ENCODE data around the gene MCRS1. TPM values are rescaled to one million over a fixed set of nuclear protein-coding genes. Genes with fewer than 3 reads are reported as not detected.
"Not testable (repeated sequence)": the region's sequence is repeated elsewhere in the genome, so short reads cannot be mapped to it uniquely, and the experiment has no call there.

MCRS1 gene
- total RNA-seq, 1 donor from 2014 or later = 61.8 TPM

DNA sequence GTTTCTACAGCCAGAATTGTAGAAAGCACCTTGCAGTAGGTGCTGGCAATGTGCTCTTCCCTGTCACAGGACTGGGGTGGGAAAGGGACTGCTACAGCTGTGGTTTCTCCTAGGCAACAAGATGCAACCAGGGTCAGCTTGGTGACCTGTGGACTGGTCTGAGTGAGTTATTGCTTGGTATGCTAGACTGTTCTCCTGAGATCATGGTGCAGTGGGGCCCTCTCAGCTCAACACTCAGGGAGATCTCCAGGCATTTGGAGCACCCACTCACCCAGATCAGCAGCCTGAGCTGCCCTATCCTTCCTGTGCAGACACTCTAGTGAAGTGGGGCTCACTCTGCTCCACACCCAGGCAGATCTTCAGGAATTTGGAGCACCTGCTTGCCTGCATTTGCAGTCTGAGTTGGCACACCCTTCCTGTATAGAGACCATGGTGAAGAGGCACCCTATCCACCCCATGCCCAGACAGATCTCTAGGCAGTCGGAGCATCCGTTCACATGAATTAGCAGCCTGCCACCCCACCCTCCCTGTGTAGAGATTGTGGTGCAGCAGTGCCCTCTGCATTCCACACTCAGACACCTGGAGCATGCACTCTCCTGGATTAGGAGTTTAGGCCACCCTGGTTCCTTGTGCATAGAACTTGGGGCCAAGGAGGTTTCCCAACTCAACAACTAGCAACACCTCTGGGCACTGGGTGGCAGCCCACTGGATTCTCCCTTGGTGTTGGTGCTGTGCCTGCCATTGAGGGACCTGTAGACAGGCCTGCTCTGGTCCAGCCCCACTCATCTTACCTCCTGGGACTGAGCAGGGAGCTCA is 41.3 kb upstream of the MCRS1 start:
- Mint-ChIP-seq H3K4me1 (ENCODE audit: unreplicated experiment) (no peaks in the 10 kb centered on the region), H3K36me3 (no peaks in the 10 kb centered on the region), H3K9me3 (peaks cover 7% of the 10 kb centered on the region), H3K27ac (peak overlapping the region; percentile 11), H3K27me3 (no peaks in the 10 kb centered on the region), H3K4me3 (no peak overlapping the region)
- TF ChIP-seq, protein P1, sequence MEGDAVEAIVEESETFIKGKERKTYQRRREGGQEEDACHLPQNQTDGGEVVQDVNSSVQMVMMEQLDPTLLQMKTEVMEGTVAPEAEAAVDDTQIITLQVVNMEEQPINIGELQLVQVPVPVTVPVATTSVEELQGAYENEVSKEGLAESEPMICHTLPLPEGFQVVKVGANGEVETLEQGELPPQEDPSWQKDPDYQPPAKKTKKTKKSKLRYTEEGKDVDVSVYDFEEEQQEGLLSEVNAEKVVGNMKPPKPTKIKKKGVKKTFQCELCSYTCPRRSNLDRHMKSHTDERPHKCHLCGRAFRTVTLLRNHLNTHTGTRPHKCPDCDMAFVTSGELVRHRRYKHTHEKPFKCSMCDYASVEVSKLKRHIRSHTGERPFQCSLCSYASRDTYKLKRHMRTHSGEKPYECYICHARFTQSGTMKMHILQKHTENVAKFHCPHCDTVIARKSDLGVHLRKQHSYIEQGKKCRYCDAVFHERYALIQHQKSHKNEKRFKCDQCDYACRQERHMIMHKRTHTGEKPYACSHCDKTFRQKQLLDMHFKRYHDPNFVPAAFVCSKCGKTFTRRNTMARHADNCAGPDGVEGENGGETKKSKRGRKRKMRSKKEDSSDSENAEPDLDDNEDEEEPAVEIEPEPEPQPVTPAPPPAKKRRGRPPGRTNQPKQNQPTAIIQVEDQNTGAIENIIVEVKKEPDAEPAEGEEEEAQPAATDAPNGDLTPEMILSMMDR (conservative IDR thresholded peaks at IDR 0.05) = no peak
- no peak for DNase-seq (ENCODE audit: extremely low spot score, unreplicated experiment)

DNA sequence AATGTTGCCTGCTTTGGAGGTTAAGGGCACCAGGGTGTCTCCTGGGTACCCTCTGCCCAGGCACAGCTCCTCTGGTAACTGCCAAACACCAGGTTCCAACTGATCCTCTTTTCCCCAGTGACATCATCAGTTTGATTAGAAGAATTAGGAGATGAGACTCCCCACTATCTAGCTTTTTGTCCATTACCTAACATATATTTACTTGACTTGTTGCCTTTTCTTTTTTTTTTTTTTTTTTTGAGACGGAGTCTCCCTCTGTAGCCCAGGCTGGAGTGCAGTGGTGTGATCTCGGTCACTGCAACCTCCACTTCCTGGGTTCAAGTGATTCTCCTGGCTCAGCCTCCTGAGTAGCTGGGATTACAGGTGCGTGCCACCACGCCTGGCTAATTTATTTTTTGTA is 37.6 kb upstream of the MCRS1 start, which contains the start of gene FAM186B:
TSS of gene FAM186B (minus strand) at position 101 of the 400 bp plus-strand sequence. CDS start 162 bp downstream, outside the sequence.
- not testable (repeated sequence) for H3K27ac Mint-ChIP-seq; H3K4me3 Mint-ChIP-seq; H3K4me1 Mint-ChIP-seq (ENCODE audit: unreplicated experiment); H3K27me3 Mint-ChIP-seq; H3K9me3 Mint-ChIP-seq; DNase-seq (ENCODE audit: extremely low spot score, unreplicated experiment); H3K36me3 Mint-ChIP-seq

DNA sequence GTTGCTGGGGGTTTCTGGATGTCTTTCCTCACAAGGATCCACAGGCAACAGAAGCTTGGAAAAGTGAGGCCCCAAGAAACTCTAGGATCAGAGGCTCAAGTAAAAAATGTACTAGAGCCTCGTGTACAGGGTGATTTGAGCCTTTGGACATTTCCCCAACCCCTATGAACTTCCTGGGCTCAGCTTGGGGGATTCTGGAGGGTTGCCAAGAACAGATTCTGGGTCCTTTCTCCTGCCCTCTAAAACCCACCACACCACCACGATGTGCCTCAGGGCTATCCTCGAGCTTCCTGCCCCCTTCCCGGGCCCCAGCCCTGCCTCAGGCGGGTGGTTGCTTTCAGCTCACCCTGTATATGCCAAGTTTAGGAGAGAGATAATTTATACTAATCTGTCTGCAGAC is 36.9 kb upstream of the MCRS1 start:
- Mint-ChIP-seq H3K4me1 (ENCODE audit: unreplicated experiment) (no peaks in the 10 kb centered on the region), H3K4me3 (no peak overlapping the region), H3K27me3 (no peaks in the 10 kb centered on the region), H3K27ac (no peak overlapping the region), H3K36me3 (no peaks in the 10 kb centered on the region), H3K9me3 (peaks cover 2% of the 10 kb centered on the region)
- DNase-seq (ENCODE audit: extremely low spot score, unreplicated experiment) = no peak
- TF ChIP-seq, protein P1 (conservative IDR thresholded peaks at IDR 0.05) = no peak

DNA sequence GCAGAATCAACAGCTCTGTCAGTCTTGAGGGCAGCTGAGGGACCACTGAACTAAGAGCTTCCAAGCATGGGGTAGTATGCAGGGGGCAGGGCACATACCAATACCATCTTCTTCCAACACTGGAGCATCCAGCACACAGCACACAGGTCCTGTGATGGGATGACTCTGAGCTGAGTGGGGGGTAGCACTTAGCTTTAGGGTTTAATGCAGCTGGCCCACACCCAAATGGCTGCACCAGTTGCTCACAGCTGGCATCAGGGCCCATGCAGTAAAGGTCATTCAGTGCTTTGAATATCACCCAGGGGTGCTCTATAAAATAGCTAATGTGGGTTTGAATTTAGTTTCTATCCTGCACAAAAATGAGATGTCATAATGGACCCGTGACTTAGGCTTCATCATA is 35.8 kb upstream of the MCRS1 start:
- no peak overlapping the region for H3K4me3 Mint-ChIP-seq
- no peaks in the 10 kb centered on the region for H3K27me3 Mint-ChIP-seq
- no peaks in the 10 kb centered on the region for H3K36me3 Mint-ChIP-seq
- no peak for DNase-seq (ENCODE audit: extremely low spot score, unreplicated experiment)
- TF ChIP-seq, protein P1 (conservative IDR thresholded peaks at IDR 0.05) = no peak
- no peak overlapping the region for H3K27ac Mint-ChIP-seq
- no peaks in the 10 kb centered on the region for H3K9me3 Mint-ChIP-seq
- no peaks in the 10 kb centered on the region for H3K4me1 Mint-ChIP-seq (ENCODE audit: unreplicated experiment)

DNA sequence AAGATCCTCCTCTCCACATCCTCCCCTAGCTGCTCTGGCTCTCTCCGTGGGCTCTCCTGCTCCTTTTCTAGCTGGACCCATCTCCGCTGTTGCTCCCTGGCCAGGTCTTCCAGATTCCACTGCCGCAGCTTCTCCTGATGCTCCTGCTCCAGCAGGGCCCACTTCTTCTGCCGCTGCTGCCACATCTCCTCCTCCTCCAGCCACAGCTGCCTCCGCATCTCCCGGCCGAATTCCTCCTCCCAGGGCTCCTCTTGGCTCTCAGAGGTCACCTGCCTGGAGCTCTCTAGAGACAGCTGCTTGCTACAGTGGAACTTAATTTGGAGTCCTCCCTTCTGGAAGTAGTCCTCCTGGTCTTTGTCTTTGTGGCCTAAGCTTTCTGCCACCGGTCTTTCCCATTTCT is 32.0 kb upstream of the MCRS1 start:
- TF ChIP-seq, protein P1 (conservative IDR thresholded peaks at IDR 0.05) = no peak
- no peaks in the 10 kb centered on the region for H3K4me1 Mint-ChIP-seq (ENCODE audit: unreplicated experiment)
- no peaks in the 10 kb centered on the region for H3K27me3 Mint-ChIP-seq
- H3K9me3 Mint-ChIP-seq = no peaks in the 10 kb centered on the region
- H3K27ac Mint-ChIP-seq = no peak overlapping the region
- H3K36me3 Mint-ChIP-seq = no peaks in the 10 kb centered on the region
- DNase-seq (ENCODE audit: extremely low spot score, unreplicated experiment) = no peak
- H3K4me3 Mint-ChIP-seq = no peak overlapping the region

DNA sequence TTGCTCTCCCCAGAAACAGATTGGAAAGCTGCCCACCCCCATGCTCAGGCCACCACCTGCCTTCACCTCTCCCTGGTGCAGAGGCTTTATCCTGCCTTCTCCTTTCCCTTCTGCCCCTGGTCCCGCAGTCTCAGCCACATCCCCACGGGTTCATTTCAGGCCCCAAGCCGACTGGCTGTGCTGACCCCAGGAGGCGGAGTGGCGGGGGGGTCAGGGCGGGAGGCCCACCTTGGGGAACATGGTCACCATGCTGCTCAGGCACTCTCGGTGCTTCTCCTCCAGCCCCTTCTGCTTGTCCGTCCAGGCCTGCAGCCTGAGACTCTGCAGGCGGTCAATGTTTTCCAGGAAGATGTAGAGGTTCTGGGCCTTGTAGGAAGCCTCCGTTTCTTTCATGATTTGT is 30.6 kb upstream of the MCRS1 start:
- H3K9me3 Mint-ChIP-seq = no peaks in the 10 kb centered on the region
- H3K27me3 Mint-ChIP-seq = no peaks in the 10 kb centered on the region
- H3K36me3 Mint-ChIP-seq = peaks cover 3% of the 10 kb centered on the region
- TF ChIP-seq, protein P1 (conservative IDR thresholded peaks at IDR 0.05) = no peak
- DNase-seq (ENCODE audit: extremely low spot score, unreplicated experiment) = no peak
- peak overlapping the region; percentile 23 for H3K27ac Mint-ChIP-seq
- no peaks in the 10 kb centered on the region for H3K4me1 Mint-ChIP-seq (ENCODE audit: unreplicated experiment)
- H3K4me3 Mint-ChIP-seq = no peak overlapping the region
